HepG2 (cell line): ENCODE results near the gene RSPRY1. TPM values are rescaled to one million over a fixed set of nuclear protein-coding genes. Genes with fewer than 3 reads are reported as not detected.
A peak's percentile ranks its signal among the peaks of the same experiment; 100 is the strongest.

Source experiments
- ARNT ChIP-seq: fragments of 450-650 bp; IDR thresholded peaks from 2 replicates; pipeline ENCODE4 v1.6.1; 2017
- BRCA1 ChIP-seq: sonication (generic); formaldehyde crosslinking; IDR thresholded peaks from 2 replicates; pipeline ENCODE4 v1.4.0; 2020; ENCODE audit warnings: missing genetic modification reagents
- FIP1L1 ChIP-seq: fragments of 200-400 bp; formaldehyde crosslinking; IDR thresholded peaks from 2 replicates; pipeline ENCODE4 v1.6.1; 2018; ENCODE audit warnings: low read depth, mild to moderate bottlenecking, low read length, moderate library complexity, borderline replicate concordance; ENCODE audit not compliant: insufficient read depth
- FOSL1 ChIP-seq: sonication (generic); formaldehyde crosslinking; IDR thresholded peaks from 2 replicates; pipeline ENCODE4 v1.9.0; 2021; ENCODE audit warnings: missing genetic modification reagents, borderline replicate concordance
- GZF1 ChIP-seq: sonication (generic); formaldehyde crosslinking; IDR thresholded peaks from 2 replicates; pipeline ENCODE4 v1.5.1; 2020; ENCODE audit warnings: mild to moderate bottlenecking, missing genetic modification reagents
- HNF4G ChIP-seq, 2 experiments: sonication (generic) in 1 of 2; formaldehyde crosslinking in 1 of 2; IDR thresholded peaks; 2 replicates each; pipeline versions ENCODE4 v1.4.0 to v1.6.1; 2011 to 2020; ENCODE audit warnings: borderline replicate concordance in 2 of 2, low read depth in 2 of 2, mild to moderate bottlenecking in 2 of 2, low read length in 1 of 2, missing genetic modification reagents in 1 of 2, moderate library complexity in 1 of 2
- HOXD1 ChIP-seq: sonication (generic); formaldehyde crosslinking; IDR thresholded peaks from 2 replicates; pipeline ENCODE4 v1.5.0; 2020; ENCODE audit warnings: missing genetic modification reagents
- KLF11 ChIP-seq: IDR thresholded peaks from 2 replicates; pipeline ENCODE4 v1.6.1; 2016; ENCODE audit warnings: missing compliant biosample characterization
- LRRFIP1 ChIP-seq: sonication (generic); formaldehyde crosslinking; conservative IDR thresholded peaks from 2 replicates; pipeline ENCODE4 v1.4.0; 2020; ENCODE audit warnings: missing genetic modification reagents
- NAIF1 ChIP-seq: sonication (generic); formaldehyde crosslinking; IDR thresholded peaks from 2 replicates; pipeline ENCODE4 v1.5.0; 2020; ENCODE audit warnings: mild to moderate bottlenecking, missing genetic modification reagents, borderline replicate concordance
- NFYB ChIP-seq: sonication (generic); formaldehyde crosslinking; IDR thresholded peaks from 2 replicates; pipeline ENCODE4 v1.4.0; 2020; ENCODE audit warnings: missing genetic modification reagents
- NR2C2 ChIP-seq: sonication (generic); formaldehyde crosslinking; IDR thresholded peaks from 2 replicates; pipeline ENCODE4 v1.4.0; 2020; ENCODE audit warnings: missing genetic modification reagents, mild to moderate bottlenecking, moderate library complexity, borderline replicate concordance
- REL ChIP-seq: sonication (generic); formaldehyde crosslinking; conservative IDR thresholded peaks from 2 replicates; pipeline ENCODE4 v1.8.0; 2022; ENCODE audit warnings: mild to moderate bottlenecking, missing genetic modification reagents, moderate library complexity
- REPIN1 ChIP-seq: sonication (generic); formaldehyde crosslinking; IDR thresholded peaks from 2 replicates; pipeline ENCODE4 v1.8.0; 2022; ENCODE audit warnings: missing genetic modification reagents, low read depth, mild to moderate bottlenecking, borderline replicate concordance
- SIN3A ChIP-seq: IDR thresholded peaks from 2 replicates; pipeline ENCODE4 v1.6.1; 2011; ENCODE audit warnings: low read depth, mild to moderate bottlenecking, control low read depth, low read length, borderline replicate concordance
- SNAPC5 ChIP-seq: sonication (generic); formaldehyde crosslinking; IDR thresholded peaks from 2 replicates; pipeline ENCODE4 v1.8.1; 2023; ENCODE audit warnings: mild to moderate bottlenecking, missing genetic modification reagents, borderline replicate concordance
- TERF1 ChIP-seq: sonication (generic); formaldehyde crosslinking; IDR thresholded peaks from 2 replicates; pipeline ENCODE4 v1.8.0; 2022; ENCODE audit warnings: mild to moderate bottlenecking, missing genetic modification reagents, moderate library complexity
- ZBTB7B ChIP-seq: sonication (generic); formaldehyde crosslinking; IDR thresholded peaks from 2 replicates; pipeline ENCODE4 v1.4.0; 2020; ENCODE audit warnings: missing genetic modification reagents
- ZBTB8A ChIP-seq: sonication (generic); formaldehyde crosslinking; IDR thresholded peaks from 2 replicates; pipeline ENCODE4 v1.4.0; 2020; ENCODE audit warnings: mild to moderate bottlenecking, low read depth, missing genetic modification reagents, borderline replicate concordance
- ZFP36 ChIP-seq: fragments of 150-350 bp; IDR thresholded peaks from 2 replicates; pipeline ENCODE4 v1.6.1; 2018; ENCODE audit warnings: borderline replicate concordance, low read length, low read depth; ENCODE audit not compliant: partially characterized antibody
- ZNF350 ChIP-seq: sonication (generic); formaldehyde crosslinking; IDR thresholded peaks from 2 replicates; pipeline ENCODE4 v1.4.0; 2020; ENCODE audit warnings: mild to moderate bottlenecking, low read depth, missing genetic modification reagents, borderline replicate concordance
- ZNF484 ChIP-seq: sonication (generic); formaldehyde crosslinking; IDR thresholded peaks from 2 replicates; pipeline ENCODE4 v1.5.1; 2020; ENCODE audit warnings: mild to moderate bottlenecking, low read depth, missing genetic modification reagents, borderline replicate concordance
- ZNF543 ChIP-seq: sonication (generic); formaldehyde crosslinking; IDR thresholded peaks from 2 replicates; pipeline ENCODE4 v1.4.0; 2020; ENCODE audit warnings: mild to moderate bottlenecking, missing genetic modification reagents
- ZNF782 ChIP-seq: sonication (generic); formaldehyde crosslinking; IDR thresholded peaks from 2 replicates; pipeline ENCODE4 v1.4.0; 2020; ENCODE audit warnings: missing genetic modification reagents, mild to moderate bottlenecking, borderline replicate concordance
- ZSCAN21 ChIP-seq: sonication (generic); formaldehyde crosslinking; IDR thresholded peaks from 2 replicates; pipeline ENCODE4 v1.8.0; 2022; ENCODE audit warnings: mild to moderate bottlenecking, missing genetic modification reagents, moderate library complexity, borderline replicate concordance
- polyA plus RNA-seq, 8 experiments: library from polyadenylated mRNA; depleted of rRNA in 3 of 8; stranded (reverse) in 7 of 8; unstranded in 1 of 8; fragments of >200 nt; fragmentation: Illumina TruSeq in 4 of 8; extraction: Trizol in 4 of 8; gene quantifications; 2 replicates each; pipeline versions ENCODE4 v1.2.1 to v1.2.3, GENCODE V29; 2011 to 2016; ENCODE audit warnings: low read depth in 4 of 8, missing spikeins in 1 of 8, mixed read lengths in 1 of 8; ENCODE audit not compliant: insufficient read depth in 1 of 8
- total RNA-seq, 5 experiments: library from RNA; depleted of rRNA; stranded (reverse); fragments of >200 nt; fragmentation: Illumina TruSeq; extraction: Trizol; gene quantifications; 2 replicates each; pipeline ENCODE4 v1.2.3, GENCODE V29; 2016; ENCODE audit warnings: low read depth in 1 of 5

The RSPRY1 gene
- total and polyA plus RNA-seq, 2 of the 13 experiments (the other 11 are each of a cell fraction or from before 2014, with no cell fraction given) = 53.4 to 61.0 TPM

GRCh38 chr16:57185945-57186871 is at the start of gene RSPRY1, which contains the start of gene PSME3IP1 (continued):
- TF ChIP-seq LRRFIP1 (CRISPR knock-in tag) = no peak
- no peak for TF ChIP-seq TERF1 (CRISPR knock-in tag)
- TF ChIP-seq ZNF484 (CRISPR knock-in tag) = no peak
- peak; percentile 66; the same call in 1 of the 2 replicates for TF ChIP-seq REPIN1 (CRISPR knock-in tag)
- peak; percentile 76; the same call in 1 of the 2 replicates for TF ChIP-seq ZNF543
- peak; percentile 57; the same call in 1 of the 2 replicates for TF ChIP-seq ZNF782 (CRISPR knock-in tag)
- TF ChIP-seq ZSCAN21 = peak; percentile 60; the same call in 1 of the 2 replicates
- TF ChIP-seq SNAPC5 (CRISPR knock-in tag) = no peak
- no peak for TF ChIP-seq FOSL1 (CRISPR knock-in tag)
- TF ChIP-seq ZBTB7B (CRISPR knock-in tag) = peak; percentile 47; the same call in 1 of the 2 replicates
- no peak; the same call in 1 of the 2 replicates for TF ChIP-seq NR2C2 (CRISPR knock-in tag)
- TF ChIP-seq NFYB (CRISPR knock-in tag) = peak; percentile 94
- no peak; the same call in 1 of the 2 replicates for TF ChIP-seq REL (CRISPR knock-in tag)
- 0 out of 2 replicates have a peak, but pooled peaks have one; percentile 19 for TF ChIP-seq BRCA1
- TF ChIP-seq KLF11 (CRISPR knock-in tag) = peak; percentile 61; the same call in 1 of the 2 replicates
- TF ChIP-seq SIN3A = peak; percentile 60; the same call in 1 of the 2 replicates
- no peak for TF ChIP-seq ZFP36
- TF ChIP-seq ARNT = no peak
- TF ChIP-seq GZF1 (CRISPR knock-in tag) = peak; percentile 57; the same call in 1 of the 2 replicates
- peak; percentile 43; the same call in 1 of the 2 replicates for TF ChIP-seq ZNF350
- TF ChIP-seq FIP1L1 = no peak; the same call in 1 of the 2 replicates
- no peak for TF ChIP-seq ZBTB8A (CRISPR knock-in tag)
- TF ChIP-seq HNF4G (IDR thresholded peaks at IDR 0.05; ENCODE audit: borderline replicate concordance, low read depth, low read length) = no peak
- TF ChIP-seq HNF4G (CRISPR knock-in tag; IDR thresholded peaks at IDR 0.05; ENCODE audit: borderline replicate concordance, low read depth) = no peak
- TF ChIP-seq HOXD1 (CRISPR knock-in tag) = no peak; the same call in 1 of the 2 replicates
- TF ChIP-seq NAIF1 (CRISPR knock-in tag) = no peak
